Lower lobe of right lung (tissue), 2 donors: ENCODE measurements around the gene LIN7B. TPM values are rescaled to one million over a fixed set of nuclear protein-coding genes. Genes with fewer than 3 reads are reported as not detected.
"Not testable (repeated sequence)": the region's sequence is repeated elsewhere in the genome, so short reads cannot be mapped to it uniquely, and the experiment has no call there.

Experiments used
- ATAC-seq, 2 donors: fragments of 200-7000 bp; cut with Tn5 transposase; one replicate each; pipeline ENCODE4 v1.9.1; 2020 to 2022; ENCODE audit warnings: mild to moderate bottlenecking in 2 of 2, moderate library complexity in 2 of 2
- DNase-seq: peaks from one replicate; pipeline ENCODE4 v3.0.0-alpha.2; 2020
- H3K27ac ChIP-seq: fragments of 200-600 bp; one replicate; pipeline ENCODE4 v1.8.0; 2022
- H3K27me3 ChIP-seq: fragments of 200-600 bp; one replicate; pipeline ENCODE4 v1.8.0; 2022; ENCODE audit warnings: low read depth
- H3K36me3 ChIP-seq: fragments of 200-600 bp; one replicate; pipeline ENCODE4 v1.8.0; 2022; ENCODE audit warnings: mild to moderate bottlenecking
- H3K4me1 ChIP-seq: fragments of 200-600 bp; one replicate; pipeline ENCODE4 v1.8.0; 2022
- H3K4me3 ChIP-seq: fragments of 200-600 bp; one replicate; pipeline ENCODE4 v1.8.0; 2022; ENCODE audit warnings: mild to moderate bottlenecking
- H3K9me3 ChIP-seq: fragments of 200-600 bp; one replicate; pipeline ENCODE4 v1.8.0; 2022
- CTCF ChIP-seq: fragments of 200-600 bp; IDR thresholded peaks from one replicate; pipeline ENCODE4 v1.8.0; 2022; ENCODE audit warnings: antibody characterized with exemption, mild to moderate bottlenecking
- intact Hi-C: fragments of 100-400 bp; cut with DNase I; formaldehyde crosslinking; loops from one replicate; pipeline ENCODE4 v1.11.0; 2022
- total RNA-seq: library from RNA; stranded (reverse); fragmentation: NEBNext Ultra II Directional; extraction: Animal tissue kit (Norgen Biotek cat#: 25700); gene quantifications from one replicate; pipeline ENCODE4 v1.2.1, GENCODE V29; 2021
- donor health status: DM: no; HTN: yes; CAD: no; lungs with severe emphysema.

The LIN7B gene
- total RNA-seq, 1 donor from 2014 or later = 10.6 TPM

- peak within 1 kb of the TSS; percentile 99 for H3K27ac ChIP-seq
- H3K36me3 ChIP-seq = no peaks in the 10 kb centered on the region
- H3K4me3 ChIP-seq = peak within 1 kb of the TSS; percentile 80
- intact Hi-C loops = no loop called here
- H3K4me1 ChIP-seq = peaks cover 36% of the 10 kb centered on the region
- H3K27me3 ChIP-seq = peaks cover 9% of the 10 kb centered on the region
- ATAC-seq (peak; percentile 68 to 71), DNase-seq (peak; percentile 75)
- H3K9me3 ChIP-seq = no peaks in the 10 kb centered on the region
- no peak for TF ChIP-seq CTCF
These were observed 5.5 kb downstream of the LIN7B start, which contains the start of gene PPFIA3 for GRCh38 chr19:49119411-49120324. PPFIA3 (plus strand) TSS chr19:49119544; CDS start chr19:49127874, 8,330 bp downstream.

GRCh38 chr19:49120325-49120683, 6.1 kb downstream of the LIN7B start:
- ATAC-seq (no peak), DNase-seq (no peak)
- intact Hi-C loops = no loop called here
- peaks cover 9% of the 10 kb centered on the region for H3K27me3 ChIP-seq
- TF ChIP-seq CTCF = no peak
- H3K4me1 ChIP-seq = peaks cover 29% of the 10 kb centered on the region
- no peaks in the 10 kb centered on the region for H3K36me3 ChIP-seq
- H3K4me3 ChIP-seq = peak overlapping the region; percentile 80
- H3K9me3 ChIP-seq = no peaks in the 10 kb centered on the region
- H3K27ac ChIP-seq = no peak overlapping the region

- peaks cover 27% of the 10 kb centered on the region for H3K4me1 ChIP-seq
- no peak overlapping the region for H3K27ac ChIP-seq
- intact Hi-C loops = no loop called here
- H3K27me3 ChIP-seq = peaks cover 9% of the 10 kb centered on the region
- DNase-seq (no peak), ATAC-seq (no peak)
- H3K4me3 ChIP-seq = no peak overlapping the region
- TF ChIP-seq CTCF = no peak
- no peaks in the 10 kb centered on the region for H3K36me3 ChIP-seq
- H3K9me3 ChIP-seq = no peaks in the 10 kb centered on the region
These were observed 6.7 kb downstream of the LIN7B start for GRCh38 chr19:49120868-49121267.

GRCh38 chr19:49121841-49122240, 7.7 kb downstream of the LIN7B start:
- H3K9me3 ChIP-seq, H3K27ac ChIP-seq, H3K27me3 ChIP-seq, H3K36me3 ChIP-seq, ATAC-seq, DNase-seq, H3K4me3 ChIP-seq, intact Hi-C loops: not testable (repeated sequence)
- peaks cover 27% of the 10 kb centered on the region for H3K4me1 ChIP-seq

GRCh38 chr19:49123285-49123684, 9.1 kb downstream of the LIN7B start:
- H3K27ac ChIP-seq, DNase-seq, H3K9me3 ChIP-seq, H3K27me3 ChIP-seq, H3K4me3 ChIP-seq, H3K36me3 ChIP-seq, intact Hi-C loops, ATAC-seq: not testable (repeated sequence)
- H3K4me1 ChIP-seq = peaks cover 23% of the 10 kb centered on the region

- no peak overlapping the region for H3K27ac ChIP-seq
- H3K36me3 ChIP-seq = no peaks in the 10 kb centered on the region
- H3K4me1 ChIP-seq = peaks cover 16% of the 10 kb centered on the region
- no peak for TF ChIP-seq CTCF
- DNase-seq (no peak), ATAC-seq (no peak)
- H3K27me3 ChIP-seq = peaks cover 4% of the 10 kb centered on the region
- H3K4me3 ChIP-seq = no peak overlapping the region
- no peaks in the 10 kb centered on the region for H3K9me3 ChIP-seq
- intact Hi-C loops = no loop called here
These were observed 11.0 kb downstream of the LIN7B start for GRCh38 chr19:49125025-49125731.
